H1 (cell line): ENCODE data around the gene CA5A. TPM values are rescaled to one million over a fixed set of nuclear protein-coding genes. Genes with fewer than 3 reads are reported as not detected.
A peak's percentile ranks its signal among the peaks of the same experiment; 100 is the strongest.

Experiments
- CTCF ChIA-PET: fragments of 300-600 bp; sonication (Branson Sonifier 250); formaldehyde crosslinking; loops from one replicate; lab custom pipeline; 2021; ENCODE audit not compliant: partially characterized antibody; lab: Charles Lee
- POLR2A ChIA-PET: fragments of 300-600 bp; sonication (Branson Sonifier 250); formaldehyde crosslinking; loops from one replicate; lab custom pipeline; 2021; ENCODE audit warnings: inconsistent platforms; ENCODE audit not compliant: partially characterized antibody; lab: Charles Lee
- DNase-seq, 2 experiments: peaks; one replicate each; pipeline versions ENCODE4 v3.0.0 to v3.0.0-alpha.2; 2010 to 2022; ENCODE audit warnings: low spot score in 2 of 2, low read depth in 1 of 2, mixed read lengths in 1 of 2
- FAIRE-seq: peaks from 2 replicates; lab custom pipeline; 2011; peaks lifted over from hg19 to GRCh38; lab: Jason Lieb, UNC
- H2AFZ ChIP-seq: 2 replicates; pipeline ENCODE4 v1.8.1; 2012; ENCODE audit warnings: low read length, inconsistent platforms
- H2AK5ac ChIP-seq: 2 replicates; pipeline ENCODE4 v1.6.1; 2013; ENCODE audit warnings: low read depth, low read length
- H2BK120ac ChIP-seq: replicated peaks from 2 replicates; pipeline ENCODE3; 2013; ENCODE audit warnings: low read depth, low read length, inconsistent platforms
- H2BK12ac ChIP-seq: 2 replicates; pipeline ENCODE4 v1.6.1; 2013; ENCODE audit warnings: low read depth, low read length
- H2BK15ac ChIP-seq: 2 replicates; pipeline ENCODE4 v1.6.1; 2013; ENCODE audit warnings: low read length
- H2BK20ac ChIP-seq: 2 replicates; pipeline ENCODE4 v1.6.1; 2013; ENCODE audit warnings: low read length
- H2BK5ac ChIP-seq: 2 replicates; pipeline ENCODE4 v1.6.1; 2013; ENCODE audit warnings: low read depth, low read length
- H3K14ac ChIP-seq: 2 replicates; pipeline ENCODE4 v1.6.1; 2013; ENCODE audit warnings: inconsistent platforms; ENCODE audit not compliant: insufficient read length
- H3K18ac ChIP-seq: 2 replicates; pipeline ENCODE4 v1.6.1; 2013; ENCODE audit warnings: low read length; ENCODE audit errors: extremely low read depth
- H3K23ac ChIP-seq: 2 replicates; pipeline ENCODE4 v1.6.1; 2013; ENCODE audit warnings: inconsistent platforms; ENCODE audit not compliant: insufficient read length
- H3K23me2 ChIP-seq: 2 replicates; pipeline ENCODE4 v1.6.1; 2013; ENCODE audit warnings: low read depth, low read length
- H3K27ac ChIP-seq: 2 replicates; pipeline ENCODE4 v1.6.1; 2011; ENCODE audit warnings: low read depth, low read length, inconsistent platforms
- H3K27me3 ChIP-seq, 4 experiments: replicated peaks in 1 of 4; 1 replicate in 1 of 4; 2 replicates in 3 of 4; pipeline versions ENCODE4 v1.6.1 to v1.8.1; 2011 to 2013; ENCODE audit warnings: low read length in 3 of 4, mild to moderate bottlenecking in 3 of 4, inconsistent platforms in 2 of 4, mixed read lengths in 2 of 4, moderate library complexity in 1 of 4; ENCODE audit not compliant: control insufficient read depth in 3 of 4, insufficient read depth in 3 of 4; ENCODE audit errors: extremely low read depth in 1 of 4
- H3K36me3 ChIP-seq, 4 experiments: 2 replicates each; pipeline versions ENCODE4 v1.6.1 to v1.8.1; 2011 to 2013; ENCODE audit warnings: mild to moderate bottlenecking in 4 of 4, low read length in 3 of 4, moderate library complexity in 2 of 4, control low read depth in 1 of 4, inconsistent platforms in 1 of 4; ENCODE audit not compliant: insufficient read depth in 4 of 4, control insufficient read depth in 2 of 4
- H3K4ac ChIP-seq: replicated peaks from 2 replicates; pipeline ENCODE3; 2013; ENCODE audit warnings: low read length, low read depth, mixed read lengths, inconsistent platforms; ENCODE audit not compliant: insufficient read length
- H3K4me1 ChIP-seq, 4 experiments: replicated peaks in 1 of 4; 1 replicate in 1 of 4; 2 replicates in 3 of 4; pipeline versions ENCODE4 v1.6.1 to v1.8.1; 2011 to 2013; ENCODE audit warnings: low read length in 3 of 4, inconsistent platforms in 2 of 4, mixed read lengths in 1 of 4; ENCODE audit not compliant: insufficient read depth in 4 of 4, control insufficient read depth in 3 of 4
- H3K4me2 ChIP-seq, 2 experiments: 2 replicates each; pipeline versions ENCODE4 v1.6.1 to v1.8.1; 2011 to 2013; ENCODE audit warnings: low read depth in 2 of 2, low read length in 2 of 2, control low read depth in 1 of 2, inconsistent platforms in 1 of 2, mild to moderate bottlenecking in 1 of 2; ENCODE audit not compliant: insufficient read depth in 1 of 2
- H3K4me3 ChIP-seq, 4 experiments: fragments of 200-600, 300-600 bp in 1 of 4; sonication (generic), shearing (Covaris generic), sonication (Bioruptor Twin) in 1 of 4; 2 replicates each; pipeline versions ENCODE4 v1.5.1 to v1.8.1; 2011 to 2016; ENCODE audit warnings: low read length in 4 of 4, low read depth in 3 of 4, control low read depth in 2 of 4, inconsistent platforms in 2 of 4, mild to moderate bottlenecking in 2 of 4, mixed read lengths in 1 of 4, moderate library complexity in 1 of 4; ENCODE audit not compliant: insufficient read depth in 2 of 4; ENCODE audit errors: extremely low read depth in 1 of 4
- H3K56ac ChIP-seq: replicated peaks from 2 replicates; pipeline ENCODE3; 2013; ENCODE audit warnings: low read depth, mild to moderate bottlenecking, mixed read lengths, low read length, inconsistent platforms; ENCODE audit not compliant: insufficient read length
- H3K79me1 ChIP-seq: 2 replicates; pipeline ENCODE4 v1.6.1; 2013; ENCODE audit warnings: low read depth, low read length, control low read depth
- H3K79me2 ChIP-seq, 2 experiments: 2 replicates each; pipeline versions ENCODE4 v1.6.1 to v1.8.1; 2012 to 2013; ENCODE audit warnings: low read length in 2 of 2, mild to moderate bottlenecking in 2 of 2, inconsistent platforms in 1 of 2; ENCODE audit not compliant: insufficient read depth in 2 of 2, control insufficient read depth in 1 of 2
- H3K9ac ChIP-seq, 4 experiments: replicated peaks in 1 of 4; 1 replicate in 1 of 4; 2 replicates in 3 of 4; pipeline versions ENCODE4 v1.6.1 to v1.8.1; 2011 to 2013; ENCODE audit warnings: low read depth in 3 of 4, low read length in 3 of 4, control low read depth in 2 of 4, mild to moderate bottlenecking in 2 of 4, moderate library complexity in 2 of 4, inconsistent platforms in 1 of 4; ENCODE audit errors: extremely low read depth in 1 of 4
- H3K9me3 ChIP-seq, 2 experiments: 2 replicates each; pipeline versions ENCODE4 v1.6.1 to v1.8.1; 2012 to 2013; ENCODE audit warnings: mild to moderate bottlenecking in 2 of 2, moderate library complexity in 2 of 2, control low read depth in 1 of 2, inconsistent platforms in 1 of 2, low read depth in 1 of 2, low read length in 1 of 2, mixed read lengths in 1 of 2; ENCODE audit not compliant: insufficient read depth in 2 of 2
- H4K20me1 ChIP-seq, 2 experiments: replicated peaks in 1 of 2; 2 replicates each; pipeline versions ENCODE3 to v1.8.1; 2011 to 2013; ENCODE audit warnings: inconsistent platforms in 2 of 2, low read length in 2 of 2, mild to moderate bottlenecking in 1 of 2; ENCODE audit not compliant: insufficient read depth in 2 of 2, control insufficient read depth in 1 of 2
- H4K5ac ChIP-seq: 2 replicates; pipeline ENCODE4 v1.6.1; 2013; ENCODE audit warnings: low read length, low read depth, mixed read lengths, inconsistent platforms; ENCODE audit not compliant: insufficient read length
- H4K8ac ChIP-seq: 2 replicates; pipeline ENCODE4 v1.8.0; 2013; ENCODE audit warnings: mild to moderate bottlenecking, moderate library complexity, low read length, inconsistent platforms; ENCODE audit not compliant: insufficient read depth; ENCODE audit errors: extremely low read depth
- H4K91ac ChIP-seq: replicated peaks from 2 replicates; pipeline ENCODE3; 2013; ENCODE audit warnings: low read length, mixed read lengths, inconsistent platforms; ENCODE audit not compliant: insufficient read length
- NANOG ChIP-seq: IDR thresholded peaks from 2 replicates; pipeline ENCODE4 v1.6.1; 2011; ENCODE audit warnings: low read length, low read depth, mild to moderate bottlenecking, inconsistent platforms; ENCODE audit not compliant: insufficient read depth, poor library complexity, severe bottlenecking
- POU5F1 ChIP-seq: IDR thresholded peaks from 2 replicates; pipeline ENCODE4 v1.6.1; 2011; ENCODE audit warnings: low read depth, mild to moderate bottlenecking, low read length, moderate library complexity
- TCF12 ChIP-seq: IDR thresholded peaks from 2 replicates; pipeline ENCODE4 v1.6.1; 2011; ENCODE audit warnings: low read depth, mild to moderate bottlenecking, low read length
- WGBS, 2 experiments: shearing (Covaris generic) in 1 of 2; methylation state at CpG; one replicate each; pipeline versions ENCODE4 v1.1.6 to v1.1.7; 2013 to 2015; ENCODE audit warnings: low lambda C conversion rate in 2 of 2, mixed read lengths in 2 of 2, inconsistent platforms in 1 of 2, low coverage in 1 of 2, missing lambda C conversion rate in 1 of 2; ENCODE audit not compliant: insufficient replicate concordance in 2 of 2, insufficient coverage in 1 of 2, insufficient read length in 1 of 2; ENCODE audit errors: extremely low coverage in 1 of 2, missing lambda C conversion rate in 1 of 2; 5-methylcytosine and 5-hydroxymethylcytosine counted together
- polyA plus RNA-seq, 7 experiments: library from polyadenylated mRNA; depleted of rRNA in 3 of 7; stranded (reverse) in 5 of 7; unstranded in 2 of 7; fragments of >200 nt in 5 of 7; fragments of 200-250 nt in 2 of 7; gene quantifications; 1 replicate in 5 of 7; 2 replicates in 1 of 7; 4 replicates in 1 of 7; pipeline versions ENCODE4 v1.2.1 to v1.2.3, GENCODE V29; 2011 to 2013; ENCODE audit warnings: missing spikeins in 2 of 7, mixed read lengths in 2 of 7
- total RNA-seq: library from RNA; stranded (reverse); fragmentation: NEBNext Ultra II Directional; extraction: Animal tissue kit (Norgen Biotek cat#: 25700); gene quantifications from 2 replicates; pipeline ENCODE4 v1.2.1, GENCODE V29; 2021

The CA5A gene
- total and polyA plus RNA-seq, 2 of the 8 experiments (the other 6 are each of a cell fraction or from before 2014, with no cell fraction given): not detected

- Histone ChIP-seq H3K4ac (no peak overlapping the region), H3K9me3 (peaks cover 0 to 6% of the 10 kb centered on the region in 2 experiments; a peak in 2 of 4 replicates), H2AFZ (no peak overlapping the region), H3K36me3 (no peaks in the 10 kb centered on the region), H3K9ac (no peak overlapping the region; a peak in 1 of 7 replicates), H3K27ac (no peak overlapping the region), H2BK5ac (no peak overlapping the region), H4K8ac (no peak overlapping the region), H2AK5ac (no peak overlapping the region), H3K4me1 (peaks cover 3 to 26% (median 13%) of the 10 kb centered on the region in 4 experiments), H3K79me1 (no peaks in the 10 kb centered on the region), H3K56ac (no peak overlapping the region), H2BK120ac (no peak overlapping the region), H3K18ac (0 out of 2 replicates have a peak overlapping the region, but pooled peaks have one; percentile 32), H3K4me3 (no peak overlapping the region), H3K4me2 (no peak overlapping the region), H3K23me2 (peaks cover 6% of the 10 kb centered on the region), H3K23ac (no peak overlapping the region), H3K14ac (no peak overlapping the region), H2BK15ac (peak overlapping the region; percentile 81; the same call in 1 of the 2 replicates), H2BK20ac (peak overlapping the region; percentile 96; the same call in 1 of the 2 replicates), H4K5ac (no peak overlapping the region), H3K79me2 (no peaks in the 10 kb centered on the region), H4K91ac (no peak overlapping the region), H4K20me1 (no peaks in the 10 kb centered on the region), H2BK12ac (no peak overlapping the region), H3K27me3 (no peaks in the 10 kb centered on the region; a peak in 1 of 7 replicates)
- FAIRE-seq (no peak), DNase-seq (no peak)
- TF ChIP-seq TCF12: 0 out of 2 replicates have a peak, but pooled peaks have one; percentile 25
- TF ChIP-seq NANOG: peak; percentile 69
- no peak for TF ChIP-seq POU5F1
- 72% methylated on average over 5 of the region's 5 CpGs; no CpG with 5 or more reads in 1 of the 2 experiments for WGBS, 2 experiments
- ChIA-PET POLR2A (interaction anchor here (1.9 kb wide), 1 partner anchor 113 kb away, joined by 4 read pairs; the partner anchor contains the start of gene KLHDC4), CTCF (interaction anchor here (0.8 to 1.4 kb wide), 2 partner anchors 87 to 97 kb away, joined by 3 to 4 read pairs; no protein-coding TSS in a partner anchor)
Measured at GRCh38 chr16:87878704-87879103, 57.6 kb downstream of the CA5A start.
